OCI-LY1 (cell line): Measurements from ENCODE around the gene CLEC7A.

ENCODE experiments used
- H2AFZ ChIP-seq: fragments of 200-600 bp; sonication (generic), shearing (Covaris generic); 2 replicates; pipeline ENCODE4 v1.6.0; 2014; ENCODE audit warnings: antibody characterized with exemption, mild to moderate bottlenecking, low read length
- H3F3A ChIP-seq: fragments of 200-600 bp; sonication (generic), shearing (Covaris generic); 2 replicates; pipeline ENCODE4 v1.6.0; 2014; ENCODE audit warnings: mild to moderate bottlenecking, antibody characterized with exemption, low read length, moderate library complexity; ENCODE audit not compliant: insufficient read depth
- H3K27ac ChIP-seq: fragments of 200-600 bp; sonication (generic); 2 replicates; pipeline ENCODE4 v1.5.1; 2014; ENCODE audit warnings: low read length, mixed run types, mild to moderate bottlenecking, low read depth; ENCODE audit not compliant: poor library complexity, severe bottlenecking
- H3K27me3 ChIP-seq: fragments of 200-600 bp; sonication (generic); 2 replicates; pipeline ENCODE4 v1.6.0; 2014; ENCODE audit warnings: antibody characterized with exemption, mild to moderate bottlenecking, low read length, moderate library complexity; ENCODE audit not compliant: insufficient read depth
- H3K36me3 ChIP-seq: fragments of 200-600 bp; sonication (generic); 2 replicates; pipeline ENCODE4 v1.6.1; 2014; ENCODE audit warnings: mild to moderate bottlenecking, antibody characterized with exemption, low read length, moderate library complexity, mixed read lengths; ENCODE audit not compliant: insufficient read depth
- H3K4me1 ChIP-seq: fragments of 200-600 bp; sonication (generic); 2 replicates; pipeline ENCODE4 v1.5.1; 2014; ENCODE audit warnings: mild to moderate bottlenecking, low read length, moderate library complexity; ENCODE audit not compliant: insufficient read depth, severe bottlenecking
- H3K4me2 ChIP-seq: fragments of 200-600 bp; sonication (generic), shearing (Covaris generic); 2 replicates; pipeline ENCODE4 v1.6.1; 2014; ENCODE audit warnings: low read length
- H3K4me3 ChIP-seq: fragments of 200-600 bp; sonication (generic); 2 replicates; pipeline ENCODE4 v1.5.1; 2014; ENCODE audit warnings: low read length, low read depth, mild to moderate bottlenecking, mixed read lengths; ENCODE audit not compliant: poor library complexity, severe bottlenecking
- H3K79me2 ChIP-seq: fragments of 200-600 bp; shearing (Covaris generic); 2 replicates; pipeline ENCODE4 v1.6.1; 2016; ENCODE audit warnings: mixed run types, low read length, mixed read lengths; ENCODE audit not compliant: insufficient read depth
- H3K9ac ChIP-seq: fragments of 200-600 bp; sonication (generic), shearing (Covaris generic); 2 replicates; pipeline ENCODE4 v1.6.1; 2014; ENCODE audit warnings: mild to moderate bottlenecking, low read length, mixed read lengths
- H3K9me2 ChIP-seq: fragments of 200-600 bp; sonication (generic), shearing (Covaris generic); 2 replicates; pipeline ENCODE4 v1.6.1; 2014; ENCODE audit warnings: low read depth, mild to moderate bottlenecking, low read length, mixed read lengths
- H3K9me3 ChIP-seq: fragments of 200-600 bp; shearing (Covaris generic); 2 replicates; pipeline ENCODE4 v1.6.1; 2014; ENCODE audit warnings: low read length, mixed read lengths
- H4K20me1 ChIP-seq: fragments of 200-600 bp; sonication (generic), shearing (Covaris generic); 2 replicates; pipeline ENCODE4 v1.6.0; 2016; ENCODE audit warnings: mild to moderate bottlenecking, low read length; ENCODE audit not compliant: insufficient read depth
- CTCF ChIP-seq: fragments of 200-600 bp; sonication (generic), shearing (Covaris generic); IDR thresholded peaks from 2 replicates; pipeline ENCODE4 v1.5.1; 2017; ENCODE audit warnings: mild to moderate bottlenecking, antibody characterized with exemption, low read length, moderate library complexity, mixed read lengths
- EZH2 ChIP-seq: fragments of 200-600 bp; sonication (generic), shearing (Covaris generic); IDR thresholded peaks from 2 replicates; pipeline ENCODE4 v1.8.0; 2017; ENCODE audit warnings: borderline replicate concordance, mixed run types, mild to moderate bottlenecking, antibody characterized with exemption, low read length, moderate library complexity, mixed read lengths

Gene CLEC7A

GRCh38 chr12:10163084-10163483 is 33.1 kb upstream of the CLEC7A start:
- no peaks in the 10 kb centered on the region; the same call in 1 of the 2 replicates for H3K36me3 ChIP-seq
- no peak overlapping the region for H3K4me2 ChIP-seq
- H4K20me1 ChIP-seq, result no peaks in the 10 kb centered on the region
- no peaks in the 10 kb centered on the region for H3F3A ChIP-seq
- peaks cover 2% of the 10 kb centered on the region; the same call in 1 of the 2 replicates for H3K27me3 ChIP-seq
- H3K9me3 ChIP-seq, result 0 out of 2 replicates have a peak, but pooled peaks cover 3% of the 10 kb centered on the region
- H2AFZ ChIP-seq, result no peak overlapping the region
- H3K79me2 ChIP-seq, result no peaks in the 10 kb centered on the region
- no peak overlapping the region for H3K27ac ChIP-seq
- H3K9me2 ChIP-seq, result no peaks in the 10 kb centered on the region
- no peak overlapping the region for H3K9ac ChIP-seq
- TF ChIP-seq CTCF (no peak), EZH2 (no peak)
- H3K4me3 ChIP-seq, result no peak overlapping the region
- no peaks in the 10 kb centered on the region for H3K4me1 ChIP-seq

GRCh38 chr12:10160617-10161385 is 30.8 kb upstream of the CLEC7A start:
- Histone ChIP-seq H3K4me1 (no peaks in the 10 kb centered on the region), H3K27ac (no peak overlapping the region), H3K36me3 (no peaks in the 10 kb centered on the region; the same call in 1 of the 2 replicates), H4K20me1 (no peaks in the 10 kb centered on the region), H3K9ac (no peak overlapping the region), H3F3A (no peaks in the 10 kb centered on the region), H3K9me3 (0 out of 2 replicates have a peak, but pooled peaks cover 5% of the 10 kb centered on the region), H3K4me2 (no peak overlapping the region), H3K4me3 (no peak overlapping the region), H3K27me3 (peaks cover 6% of the 10 kb centered on the region; the same call in 1 of the 2 replicates), H3K9me2 (no peaks in the 10 kb centered on the region), H3K79me2 (no peaks in the 10 kb centered on the region), H2AFZ (no peak overlapping the region)
- TF ChIP-seq CTCF (no peak), EZH2 (no peak)

- Histone ChIP-seq H3K9me3 (0 out of 2 replicates have a peak, but pooled peaks cover 5% of the 10 kb centered on the region), H3K27me3 (peaks cover 6% of the 10 kb centered on the region; the same call in 1 of the 2 replicates), H3K4me1 (no peaks in the 10 kb centered on the region), H2AFZ (no peak overlapping the region), H3K4me2 (no peak overlapping the region), H3K9ac (no peak overlapping the region), H4K20me1 (no peaks in the 10 kb centered on the region), H3K27ac (no peak overlapping the region), H3K4me3 (no peak overlapping the region), H3K36me3 (no peaks in the 10 kb centered on the region; the same call in 1 of the 2 replicates), H3F3A (no peaks in the 10 kb centered on the region), H3K79me2 (no peaks in the 10 kb centered on the region), H3K9me2 (no peaks in the 10 kb centered on the region)
- TF ChIP-seq EZH2, result no peak
- TF ChIP-seq CTCF, result no peak
Observed at GRCh38 chr12:10159280-10159679, 29.3 kb upstream of the CLEC7A start.
